ENCODE data around the gene PNLIPRP1. TPM values are rescaled to one million over a fixed set of nuclear protein-coding genes. Genes with fewer than 3 reads are reported as not detected.

The PNLIPRP1 gene
- total and polyA plus RNA-seq, 2 experiments from 2014 or later = 0.21 TPM; not detected in 1

DNA sequence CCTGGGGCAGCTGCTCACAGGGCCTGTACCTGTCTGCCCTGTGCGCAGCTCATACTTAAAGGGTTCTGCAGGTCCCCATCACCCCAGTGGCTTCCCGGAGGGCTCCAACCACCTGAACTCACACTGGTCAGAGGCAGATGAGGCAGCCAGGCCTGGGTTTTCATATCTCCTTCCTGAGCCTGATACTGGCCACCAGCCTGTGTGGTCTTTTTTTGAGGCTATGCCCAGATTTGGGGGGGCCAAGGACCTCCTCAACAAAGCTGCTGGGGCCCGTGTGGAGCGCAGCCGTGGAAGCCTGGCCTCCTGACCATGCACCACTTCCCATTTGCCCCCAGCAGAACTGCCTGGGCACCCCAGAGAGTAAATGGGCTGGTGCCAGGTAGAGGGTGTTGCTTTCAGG, 55.7 kb downstream of the PNLIPRP1 start (continued):
- no peak for TF ChIP-seq CREB1 (CRISPR knock-in tag; IDR thresholded peaks at IDR 0.05; ENCODE audit: low read depth)
- TF ChIP-seq ETS1 (IDR thresholded peaks at IDR 0.05) = no peak

DNA sequence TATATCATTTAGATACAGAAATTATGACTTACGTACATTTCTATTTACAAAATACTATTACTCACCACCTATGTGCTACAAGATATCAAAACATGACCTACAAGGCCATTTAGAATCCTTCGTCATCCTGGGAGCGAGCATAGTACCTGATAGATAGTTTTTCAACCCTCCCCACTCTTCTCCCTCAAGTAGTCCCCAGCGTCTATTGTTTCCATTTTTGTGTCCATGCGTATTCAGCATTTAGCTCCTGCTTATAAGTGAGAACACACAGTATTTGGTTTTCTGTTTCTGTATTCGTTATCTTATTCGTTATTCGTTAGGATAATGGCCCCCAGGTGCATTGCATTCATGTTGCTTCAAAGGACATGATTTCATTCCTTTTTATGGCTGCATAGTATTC, 58.1 kb downstream of the PNLIPRP1 start:
- no peaks in the 10 kb centered on the region for H4K20me1 ChIP-seq (replicated peaks; ENCODE audit: insufficient read depth)
- H3K4me1 Mint-ChIP-seq = no peaks in the 10 kb centered on the region
- TF ChIP-seq STAT1 (IDR thresholded peaks at IDR 0.05; ENCODE audit: unreplicated experiment) = no peak
- TF ChIP-seq CTCF (conservative IDR thresholded peaks at IDR 0.05; ENCODE audit: low read depth in 2 of 2) = no peak
- no peak for TF ChIP-seq ZNF331 (CRISPR knock-in tag; IDR thresholded peaks at IDR 0.05; ENCODE audit: low read depth)
- no peak for TF ChIP-seq JUNB (IDR thresholded peaks at IDR 0.05; ENCODE audit: unreplicated experiment)
- TF ChIP-seq CREB1 (CRISPR knock-in tag; IDR thresholded peaks at IDR 0.05; ENCODE audit: low read depth) = no peak
- TF ChIP-seq ETS1 (IDR thresholded peaks at IDR 0.05) = no peak
- TF ChIP-seq, protein P1, sequence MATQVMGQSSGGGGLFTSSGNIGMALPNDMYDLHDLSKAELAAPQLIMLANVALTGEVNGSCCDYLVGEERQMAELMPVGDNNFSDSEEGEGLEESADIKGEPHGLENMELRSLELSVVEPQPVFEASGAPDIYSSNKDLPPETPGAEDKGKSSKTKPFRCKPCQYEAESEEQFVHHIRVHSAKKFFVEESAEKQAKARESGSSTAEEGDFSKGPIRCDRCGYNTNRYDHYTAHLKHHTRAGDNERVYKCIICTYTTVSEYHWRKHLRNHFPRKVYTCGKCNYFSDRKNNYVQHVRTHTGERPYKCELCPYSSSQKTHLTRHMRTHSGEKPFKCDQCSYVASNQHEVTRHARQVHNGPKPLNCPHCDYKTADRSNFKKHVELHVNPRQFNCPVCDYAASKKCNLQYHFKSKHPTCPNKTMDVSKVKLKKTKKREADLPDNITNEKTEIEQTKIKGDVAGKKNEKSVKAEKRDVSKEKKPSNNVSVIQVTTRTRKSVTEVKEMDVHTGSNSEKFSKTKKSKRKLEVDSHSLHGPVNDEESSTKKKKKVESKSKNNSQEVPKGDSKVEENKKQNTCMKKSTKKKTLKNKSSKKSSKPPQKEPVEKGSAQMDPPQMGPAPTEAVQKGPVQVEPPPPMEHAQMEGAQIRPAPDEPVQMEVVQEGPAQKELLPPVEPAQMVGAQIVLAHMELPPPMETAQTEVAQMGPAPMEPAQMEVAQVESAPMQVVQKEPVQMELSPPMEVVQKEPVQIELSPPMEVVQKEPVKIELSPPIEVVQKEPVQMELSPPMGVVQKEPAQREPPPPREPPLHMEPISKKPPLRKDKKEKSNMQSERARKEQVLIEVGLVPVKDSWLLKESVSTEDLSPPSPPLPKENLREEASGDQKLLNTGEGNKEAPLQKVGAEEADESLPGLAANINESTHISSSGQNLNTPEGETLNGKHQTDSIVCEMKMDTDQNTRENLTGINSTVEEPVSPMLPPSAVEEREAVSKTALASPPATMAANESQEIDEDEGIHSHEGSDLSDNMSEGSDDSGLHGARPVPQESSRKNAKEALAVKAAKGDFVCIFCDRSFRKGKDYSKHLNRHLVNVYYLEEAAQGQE (IDR thresholded peaks at IDR 0.05; ENCODE audit: unreplicated experiment) = no peak
- TF ChIP-seq NANOG (IDR thresholded peaks at IDR 0.05; ENCODE audit: borderline replicate concordance) = no peak
- TF ChIP-seq, protein P2, sequence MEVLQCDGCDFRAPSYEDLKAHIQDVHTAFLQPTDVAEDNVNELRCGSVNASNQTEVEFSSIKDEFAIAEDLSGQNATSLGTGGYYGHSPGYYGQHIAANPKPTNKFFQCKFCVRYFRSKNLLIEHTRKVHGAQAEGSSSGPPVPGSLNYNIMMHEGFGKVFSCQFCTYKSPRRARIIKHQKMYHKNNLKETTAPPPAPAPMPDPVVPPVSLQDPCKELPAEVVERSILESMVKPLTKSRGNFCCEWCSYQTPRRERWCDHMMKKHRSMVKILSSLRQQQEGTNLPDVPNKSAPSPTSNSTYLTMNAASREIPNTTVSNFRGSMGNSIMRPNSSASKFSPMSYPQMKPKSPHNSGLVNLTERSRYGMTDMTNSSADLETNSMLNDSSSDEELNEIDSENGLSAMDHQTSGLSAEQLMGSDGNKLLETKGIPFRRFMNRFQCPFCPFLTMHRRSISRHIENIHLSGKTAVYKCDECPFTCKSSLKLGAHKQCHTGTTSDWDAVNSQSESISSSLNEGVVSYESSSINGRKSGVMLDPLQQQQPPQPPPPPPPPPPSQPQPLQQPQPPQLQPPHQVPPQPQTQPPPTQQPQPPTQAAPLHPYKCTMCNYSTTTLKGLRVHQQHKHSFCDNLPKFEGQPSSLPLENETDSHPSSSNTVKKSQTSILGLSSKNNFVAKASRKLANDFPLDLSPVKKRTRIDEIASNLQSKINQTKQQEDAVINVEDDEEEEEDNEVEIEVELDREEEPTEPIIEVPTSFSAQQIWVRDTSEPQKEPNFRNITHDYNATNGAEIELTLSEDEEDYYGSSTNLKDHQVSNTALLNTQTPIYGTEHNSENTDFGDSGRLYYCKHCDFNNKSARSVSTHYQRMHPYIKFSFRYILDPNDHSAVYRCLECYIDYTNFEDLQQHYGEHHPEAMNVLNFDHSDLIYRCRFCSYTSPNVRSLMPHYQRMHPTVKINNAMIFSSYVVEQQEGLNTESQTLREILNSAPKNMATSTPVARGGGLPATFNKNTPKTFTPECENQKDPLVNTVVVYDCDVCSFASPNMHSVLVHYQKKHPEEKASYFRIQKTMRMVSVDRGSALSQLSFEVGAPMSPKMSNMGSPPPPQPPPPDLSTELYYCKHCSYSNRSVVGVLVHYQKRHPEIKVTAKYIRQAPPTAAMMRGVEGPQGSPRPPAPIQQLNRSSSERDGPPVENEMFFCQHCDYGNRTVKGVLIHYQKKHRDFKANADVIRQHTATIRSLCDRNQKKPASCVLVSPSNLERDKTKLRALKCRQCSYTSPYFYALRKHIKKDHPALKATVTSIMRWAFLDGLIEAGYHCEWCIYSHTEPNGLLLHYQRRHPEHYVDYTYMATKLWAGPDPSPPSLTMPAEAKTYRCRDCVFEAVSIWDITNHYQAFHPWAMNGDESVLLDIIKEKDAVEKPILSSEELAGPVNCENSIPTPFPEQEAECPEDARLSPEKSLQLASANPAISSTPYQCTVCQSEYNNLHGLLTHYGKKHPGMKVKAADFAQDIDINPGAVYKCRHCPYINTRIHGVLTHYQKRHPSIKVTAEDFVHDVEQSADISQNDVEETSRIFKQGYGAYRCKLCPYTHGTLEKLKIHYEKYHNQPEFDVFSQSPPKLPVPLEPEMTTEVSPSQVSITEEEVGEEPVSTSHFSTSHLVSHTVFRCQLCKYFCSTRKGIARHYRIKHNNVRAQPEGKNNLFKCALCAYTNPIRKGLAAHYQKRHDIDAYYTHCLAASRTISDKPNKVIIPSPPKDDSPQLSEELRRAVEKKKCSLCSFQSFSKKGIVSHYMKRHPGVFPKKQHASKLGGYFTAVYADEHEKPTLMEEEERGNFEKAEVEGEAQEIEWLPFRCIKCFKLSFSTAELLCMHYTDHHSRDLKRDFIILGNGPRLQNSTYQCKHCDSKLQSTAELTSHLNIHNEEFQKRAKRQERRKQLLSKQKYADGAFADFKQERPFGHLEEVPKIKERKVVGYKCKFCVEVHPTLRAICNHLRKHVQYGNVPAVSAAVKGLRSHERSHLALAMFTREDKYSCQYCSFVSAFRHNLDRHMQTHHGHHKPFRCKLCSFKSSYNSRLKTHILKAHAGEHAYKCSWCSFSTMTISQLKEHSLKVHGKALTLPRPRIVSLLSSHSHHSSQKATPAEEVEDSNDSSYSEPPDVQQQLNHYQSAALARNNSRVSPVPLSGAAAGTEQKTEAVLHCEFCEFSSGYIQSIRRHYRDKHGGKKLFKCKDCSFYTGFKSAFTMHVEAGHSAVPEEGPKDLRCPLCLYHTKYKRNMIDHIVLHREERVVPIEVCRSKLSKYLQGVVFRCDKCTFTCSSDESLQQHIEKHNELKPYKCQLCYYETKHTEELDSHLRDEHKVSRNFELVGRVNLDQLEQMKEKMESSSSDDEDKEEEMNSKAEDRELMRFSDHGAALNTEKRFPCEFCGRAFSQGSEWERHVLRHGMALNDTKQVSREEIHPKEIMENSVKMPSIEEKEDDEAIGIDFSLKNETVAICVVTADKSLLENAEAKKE (CRISPR knock-in tag; IDR thresholded peaks at IDR 0.05) = no peak
- TF ChIP-seq EZH2phosphoT487 (IDR thresholded peaks at IDR 0.05; ENCODE audit: unreplicated experiment) = no peak
- TF ChIP-seq ZNF114 (CRISPR knock-in tag; IDR thresholded peaks at IDR 0.05) = no peak
- no peak for TF ChIP-seq POLR2AphosphoS5 (IDR thresholded peaks at IDR 0.05; ENCODE audit: low read depth)

More for the DNA sequence above, 58.1 kb downstream of the PNLIPRP1 start:
- Histone ChIP-seq H3K4me1 (ENCODE audit: insufficient read depth) (no peaks in the 10 kb centered on the region), H3K79me2 (replicated peaks; ENCODE audit: insufficient read depth) (no peaks in the 10 kb centered on the region), H2AFZ (no peak overlapping the region), H3K27me3 (ENCODE audit: insufficient read depth) (no peaks in the 10 kb centered on the region), H3K27ac (ENCODE audit: low read depth) (no peak overlapping the region), H3K9me2 (ENCODE audit: insufficient read depth) (no peaks in the 10 kb centered on the region), H3K36me3 (ENCODE audit: insufficient read depth) (no peaks in the 10 kb centered on the region), H3K4me3 (no peak overlapping the region), H3F3A (replicated peaks; ENCODE audit: low read depth) (no peaks in the 10 kb centered on the region), H3K4me2 (no peak overlapping the region)
- H3K4me3 Mint-ChIP-seq = no peak overlapping the region
- ATAC-seq (no peak), DNase-seq (ENCODE audit: low spot score) (no peak)
- H3K36me3 Mint-ChIP-seq (ENCODE audit: low read depth) = no peaks in the 10 kb centered on the region
- H3K9me3 Mint-ChIP-seq = peaks cover 2% of the 10 kb centered on the region; the same call in 1 of the 3 replicates
- peaks cover 4% of the 10 kb centered on the region for H3K27me3 Mint-ChIP-seq (ENCODE audit: insufficient read depth, low read depth, poor library complexity)
- H3K27ac Mint-ChIP-seq = no peak overlapping the region

Measured in GM23338 (cell line).